ENCODE results near the gene ADAMTS16.

DNA sequence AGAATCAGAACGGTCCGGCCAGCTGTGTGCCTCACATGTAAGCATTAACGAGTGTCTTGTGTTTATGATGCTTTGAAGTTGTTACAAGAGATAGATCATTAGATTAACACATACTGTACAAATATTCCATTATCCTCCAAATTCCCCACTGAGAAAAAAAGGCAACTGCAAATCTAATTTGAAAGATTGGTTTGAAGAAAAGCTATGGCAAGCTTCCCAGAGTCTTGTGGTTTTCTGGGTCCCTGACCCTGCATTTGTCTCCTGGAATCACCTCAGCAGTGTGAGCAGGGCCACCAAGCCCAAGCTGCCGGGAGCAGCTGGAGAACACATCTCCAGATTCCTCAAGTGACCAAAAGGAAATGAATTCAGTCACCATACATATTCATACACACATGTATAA lies 36.9 kb upstream of the ADAMTS16 start:
- no peak for TF ChIP-seq EP300 (IDR thresholded peaks at IDR 0.05)
- TF ChIP-seq, protein P1, sequence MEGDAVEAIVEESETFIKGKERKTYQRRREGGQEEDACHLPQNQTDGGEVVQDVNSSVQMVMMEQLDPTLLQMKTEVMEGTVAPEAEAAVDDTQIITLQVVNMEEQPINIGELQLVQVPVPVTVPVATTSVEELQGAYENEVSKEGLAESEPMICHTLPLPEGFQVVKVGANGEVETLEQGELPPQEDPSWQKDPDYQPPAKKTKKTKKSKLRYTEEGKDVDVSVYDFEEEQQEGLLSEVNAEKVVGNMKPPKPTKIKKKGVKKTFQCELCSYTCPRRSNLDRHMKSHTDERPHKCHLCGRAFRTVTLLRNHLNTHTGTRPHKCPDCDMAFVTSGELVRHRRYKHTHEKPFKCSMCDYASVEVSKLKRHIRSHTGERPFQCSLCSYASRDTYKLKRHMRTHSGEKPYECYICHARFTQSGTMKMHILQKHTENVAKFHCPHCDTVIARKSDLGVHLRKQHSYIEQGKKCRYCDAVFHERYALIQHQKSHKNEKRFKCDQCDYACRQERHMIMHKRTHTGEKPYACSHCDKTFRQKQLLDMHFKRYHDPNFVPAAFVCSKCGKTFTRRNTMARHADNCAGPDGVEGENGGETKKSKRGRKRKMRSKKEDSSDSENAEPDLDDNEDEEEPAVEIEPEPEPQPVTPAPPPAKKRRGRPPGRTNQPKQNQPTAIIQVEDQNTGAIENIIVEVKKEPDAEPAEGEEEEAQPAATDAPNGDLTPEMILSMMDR (IDR thresholded peaks at IDR 0.05): no peak
- TF ChIP-seq POLR2A (IDR thresholded peaks at IDR 0.05): no peak
